Upper lobe of left lung (tissue), 4 donors: ENCODE measurements around the gene MAGEB4.

Experiments used
- CTCF ChIP-seq, 6 experiments: fragments of 450-650 bp in 4 of 6; fragments of 200-600 bp in 2 of 6; sonication (generic) in 2 of 6; IDR thresholded peaks; one replicate each; pipeline ENCODE4 v1.5.1; 2016 to 2019; ENCODE audit warnings: antibody characterized with exemption in 6 of 6
- EP300 ChIP-seq, 4 donors: sonication (generic); formaldehyde crosslinking; IDR thresholded peaks; one replicate each; pipeline ENCODE4 v1.5.1; 2017; ENCODE audit warnings: antibody characterized with exemption in 4 of 4, control low read depth in 2 of 4

- TF ChIP-seq CTCF (IDR thresholded peaks at IDR 0.05) (no peak), EP300 (IDR thresholded peaks at IDR 0.05) (no peak)
These were observed 11.5 kb downstream of the MAGEB4 start for GRCh38 chrX:30253257-30253656.
